Osteoblast (primary cell): ENCODE data around the gene DVL3. TPM values are rescaled to one million over a fixed set of nuclear protein-coding genes. Genes with fewer than 3 reads are reported as not detected.

ENCODE experiments used
- DNase-seq: peaks from one replicate; pipeline ENCODE4 v3.0.0; 2011; ENCODE audit warnings: low spot score, mixed read lengths; ENCODE audit not compliant: insufficient read length; ENCODE audit errors: missing footprints
- H2AFZ ChIP-seq: 2 replicates; pipeline ENCODE4 v1.6.0; 2011; ENCODE audit warnings: mild to moderate bottlenecking, low read length
- H3K27ac ChIP-seq: 2 replicates; pipeline ENCODE4 v1.5.1; 2011; ENCODE audit warnings: mild to moderate bottlenecking, low read depth, low read length, moderate library complexity
- H3K27me3 ChIP-seq: 2 replicates; pipeline ENCODE4 v1.6.0; 2012; ENCODE audit warnings: mild to moderate bottlenecking, control low read depth, inconsistent platforms, low read length, moderate library complexity; ENCODE audit not compliant: insufficient read depth
- H3K36me3 ChIP-seq: 2 replicates; pipeline ENCODE4 v1.5.1; 2011; ENCODE audit warnings: mild to moderate bottlenecking, low read length, control low read depth, moderate library complexity; ENCODE audit not compliant: insufficient read depth
- H3K4me1 ChIP-seq: 2 replicates; pipeline ENCODE4 v1.5.1; 2011; ENCODE audit warnings: mild to moderate bottlenecking, low read length, control low read depth, moderate library complexity; ENCODE audit not compliant: insufficient read depth
- H3K4me2 ChIP-seq: 2 replicates; pipeline ENCODE4 v1.6.0; 2011; ENCODE audit warnings: mild to moderate bottlenecking, low read length; ENCODE audit not compliant: insufficient read depth
- H3K4me3 ChIP-seq: fragments of 200-600 bp; sonication (generic); 3 replicates; pipeline ENCODE4 v1.5.1; 2012; ENCODE audit warnings: mild to moderate bottlenecking, low read length, inconsistent platforms; ENCODE audit not compliant: insufficient read depth
- H3K79me2 ChIP-seq: 2 replicates; pipeline ENCODE4 v1.6.0; 2012; ENCODE audit warnings: mild to moderate bottlenecking, low read length, control low read depth, inconsistent platforms; ENCODE audit not compliant: insufficient read depth
- H3K9me3 ChIP-seq: 2 replicates; pipeline ENCODE4 v1.5.1; 2011; ENCODE audit warnings: low read depth, low read length, control low read depth
- H4K20me1 ChIP-seq: 2 replicates; pipeline ENCODE4 v1.6.0; 2012; ENCODE audit warnings: mild to moderate bottlenecking, low read length, control low read depth; ENCODE audit not compliant: insufficient read depth
- CTCF ChIP-seq: IDR thresholded peaks from 2 replicates; pipeline ENCODE4 v1.5.1; 2011; ENCODE audit warnings: mild to moderate bottlenecking, low read depth, low read length, moderate library complexity; ENCODE audit errors: extremely low read depth
- total RNA-seq: library from RNA; depleted of rRNA; stranded (reverse); fragments of >200 nt; gene quantifications from 2 replicates; pipeline ENCODE4 v1.2.3, GENCODE V29; 2012

DVL3 gene
- total RNA-seq, 1 donor = 60.4 TPM

- H3K4me2 ChIP-seq = peak overlapping the region; percentile 73
Measured at GRCh38 chr3:184184546-184185230, 29.5 kb downstream of the DVL3 start.

GRCh38 chr3:184185461-184186183 lies 30.4 kb downstream of the DVL3 start:
- Histone ChIP-seq H3K27me3 (no peaks in the 10 kb centered on the region), H3K36me3 (peaks cover 83% of the 10 kb centered on the region), H3K9me3 (no peaks in the 10 kb centered on the region), H4K20me1 (peaks cover 43% of the 10 kb centered on the region), H3K4me2 (peak overlapping the region; percentile 81), H3K27ac (peak overlapping the region; percentile 82), H3K4me1 (peaks cover 20% of the 10 kb centered on the region), H3K79me2 (peaks cover 71% of the 10 kb centered on the region), H3K4me3 (peak overlapping the region; percentile 87), H2AFZ (peak overlapping the region; percentile 48)
- DNase-seq = peak; percentile 99
- TF ChIP-seq CTCF = no peak

More at GRCh38 chr3:184184546-184185230, 29.5 kb downstream of the DVL3 start:
- no peak for DNase-seq
- Histone ChIP-seq H3K27me3 (no peaks in the 10 kb centered on the region), H3K4me1 (peaks cover 27% of the 10 kb centered on the region), H3K36me3 (peaks cover 83% of the 10 kb centered on the region), H3K79me2 (peaks cover 72% of the 10 kb centered on the region), H2AFZ (no peak overlapping the region), H4K20me1 (peaks cover 51% of the 10 kb centered on the region), H3K9me3 (no peaks in the 10 kb centered on the region), H3K4me3 (no peak overlapping the region), H3K27ac (peak overlapping the region; percentile 82)
- TF ChIP-seq CTCF = no peak

GRCh38 chr3:184186184-184186901 lies 31.2 kb downstream of the DVL3 start, which contains the start of gene ABCF3:
Gene ABCF3, plus strand, starts transcription at chr3:184186199. Its CDS starts 9 bp downstream, at chr3:184186208.
- Histone ChIP-seq H3K4me1 (peaks cover 20% of the 10 kb centered on the region), H3K4me2 (peak within 1 kb of the TSS; percentile 81), H3K36me3 (peaks cover 83% of the 10 kb centered on the region), H3K4me3 (peak within 1 kb of the TSS; percentile 87), H2AFZ (peak within 1 kb of the TSS; percentile 67), H3K9me3 (no peaks in the 10 kb centered on the region), H3K27ac (peak within 1 kb of the TSS; percentile 82), H4K20me1 (peaks cover 41% of the 10 kb centered on the region), H3K79me2 (peaks cover 66% of the 10 kb centered on the region), H3K27me3 (no peaks in the 10 kb centered on the region)
- TF ChIP-seq CTCF = no peak
- DNase-seq = peak; percentile 87

GRCh38 chr3:184186902-184187207 lies 31.7 kb downstream of the DVL3 start:
- peak overlapping the region; percentile 81 for H3K4me2 ChIP-seq
- peak overlapping the region; percentile 87 for H3K4me3 ChIP-seq
- DNase-seq = peak; percentile 72
- H3K79me2 ChIP-seq = peaks cover 63% of the 10 kb centered on the region
- peak overlapping the region; percentile 82 for H3K27ac ChIP-seq
- TF ChIP-seq CTCF = no peak
- H4K20me1 ChIP-seq = peaks cover 38% of the 10 kb centered on the region
- peaks cover 83% of the 10 kb centered on the region for H3K36me3 ChIP-seq
- H3K27me3 ChIP-seq = no peaks in the 10 kb centered on the region
- no peak overlapping the region for H2AFZ ChIP-seq
- peaks cover 20% of the 10 kb centered on the region for H3K4me1 ChIP-seq
- H3K9me3 ChIP-seq = no peaks in the 10 kb centered on the region
